HFF-Myc (cell line): ENCODE results near the gene GATAD1.
"Not testable (repeated sequence)": the region's sequence is repeated elsewhere in the genome, so short reads cannot be mapped to it uniquely, and the experiment has no call there.

ENCODE experiments used
- DNase-seq: peaks from one replicate; pipeline ENCODE4 v3.0.0-alpha.2; 2011; ENCODE audit warnings: low read depth; ENCODE audit errors: extremely low read depth
- H3K4me3 ChIP-seq: replicated peaks from 2 replicates; pipeline ENCODE4 v1.5.1; 2011; ENCODE audit warnings: low read depth, mild to moderate bottlenecking, control low read depth, low read length
- TF ChIP-seq, protein P1 (sequence below): IDR thresholded peaks from 2 replicates; pipeline ENCODE4 v1.5.1; 2012; ENCODE audit warnings: mild to moderate bottlenecking, low read depth, low read length, control low read depth; ENCODE audit errors: missing control alignments

The GATAD1 gene

DNA sequence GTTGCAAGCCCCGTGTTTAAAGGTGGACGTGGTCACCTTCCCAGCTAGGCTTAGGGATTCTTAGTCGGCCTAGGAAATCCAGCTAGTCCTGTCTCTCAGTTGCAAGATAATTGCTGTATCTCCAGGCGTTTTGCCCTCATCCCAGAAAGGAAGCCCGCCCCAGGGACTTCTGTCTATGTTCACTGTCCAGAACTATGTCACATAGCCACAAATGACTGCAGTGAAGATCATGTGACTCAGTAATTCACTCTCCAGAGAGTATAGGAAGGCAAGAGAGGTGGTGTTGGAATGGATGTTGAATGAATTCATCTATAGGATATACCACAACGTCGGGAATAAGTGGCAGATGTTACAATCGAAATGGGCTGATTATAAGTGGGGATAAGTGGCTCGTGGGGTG lies 30.8 kb downstream of the GATAD1 start:
- no peak overlapping the region for H3K4me3 ChIP-seq
- TF ChIP-seq, protein P1, sequence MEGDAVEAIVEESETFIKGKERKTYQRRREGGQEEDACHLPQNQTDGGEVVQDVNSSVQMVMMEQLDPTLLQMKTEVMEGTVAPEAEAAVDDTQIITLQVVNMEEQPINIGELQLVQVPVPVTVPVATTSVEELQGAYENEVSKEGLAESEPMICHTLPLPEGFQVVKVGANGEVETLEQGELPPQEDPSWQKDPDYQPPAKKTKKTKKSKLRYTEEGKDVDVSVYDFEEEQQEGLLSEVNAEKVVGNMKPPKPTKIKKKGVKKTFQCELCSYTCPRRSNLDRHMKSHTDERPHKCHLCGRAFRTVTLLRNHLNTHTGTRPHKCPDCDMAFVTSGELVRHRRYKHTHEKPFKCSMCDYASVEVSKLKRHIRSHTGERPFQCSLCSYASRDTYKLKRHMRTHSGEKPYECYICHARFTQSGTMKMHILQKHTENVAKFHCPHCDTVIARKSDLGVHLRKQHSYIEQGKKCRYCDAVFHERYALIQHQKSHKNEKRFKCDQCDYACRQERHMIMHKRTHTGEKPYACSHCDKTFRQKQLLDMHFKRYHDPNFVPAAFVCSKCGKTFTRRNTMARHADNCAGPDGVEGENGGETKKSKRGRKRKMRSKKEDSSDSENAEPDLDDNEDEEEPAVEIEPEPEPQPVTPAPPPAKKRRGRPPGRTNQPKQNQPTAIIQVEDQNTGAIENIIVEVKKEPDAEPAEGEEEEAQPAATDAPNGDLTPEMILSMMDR, result no peak
- no peak for DNase-seq

DNA sequence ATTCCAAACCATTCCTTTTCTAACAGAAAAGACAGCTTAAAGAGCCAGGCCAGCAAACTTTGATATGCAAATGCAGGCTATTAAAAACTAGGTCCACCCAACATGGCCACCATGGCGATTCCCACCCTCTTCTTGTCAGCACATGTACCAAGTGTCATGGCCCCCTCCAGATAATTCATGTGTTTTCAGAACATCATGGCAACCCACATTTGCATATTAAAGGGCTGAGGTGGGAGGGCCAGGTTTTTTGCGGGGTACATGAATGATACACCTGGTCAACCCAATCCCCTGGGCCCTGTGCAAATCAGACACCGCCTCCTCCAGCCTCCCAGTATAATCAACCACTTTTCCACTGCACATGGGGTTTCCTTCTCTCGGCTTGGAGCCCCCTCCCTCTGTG lies 31.4 kb downstream of the GATAD1 start:
- TF ChIP-seq, protein P1, result no peak
- H3K4me3 ChIP-seq, result no peak overlapping the region
- no peak for DNase-seq

DNA sequence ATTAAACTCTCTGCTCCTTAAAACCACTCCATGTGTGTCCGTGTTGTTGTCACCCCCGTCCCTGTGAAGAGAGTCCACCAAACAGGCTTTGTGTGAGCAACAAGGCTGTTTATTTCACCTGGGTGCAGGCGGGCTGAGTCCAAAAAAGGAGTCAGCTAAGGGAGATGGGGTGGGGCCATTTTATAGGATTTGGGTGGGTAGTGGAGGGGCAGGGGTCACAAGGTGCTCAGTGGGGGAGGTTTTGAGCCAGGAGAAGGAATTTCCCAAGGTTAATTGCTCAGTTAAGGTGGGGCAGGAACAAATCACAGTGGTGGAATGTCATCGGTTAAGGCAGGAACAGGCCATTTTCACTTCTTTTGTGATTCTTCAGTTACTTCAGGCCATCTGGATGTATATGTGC lies 31.9 kb downstream of the GATAD1 start:
- not testable (repeated sequence) for DNase-seq, H3K4me3 ChIP-seq

DNA sequence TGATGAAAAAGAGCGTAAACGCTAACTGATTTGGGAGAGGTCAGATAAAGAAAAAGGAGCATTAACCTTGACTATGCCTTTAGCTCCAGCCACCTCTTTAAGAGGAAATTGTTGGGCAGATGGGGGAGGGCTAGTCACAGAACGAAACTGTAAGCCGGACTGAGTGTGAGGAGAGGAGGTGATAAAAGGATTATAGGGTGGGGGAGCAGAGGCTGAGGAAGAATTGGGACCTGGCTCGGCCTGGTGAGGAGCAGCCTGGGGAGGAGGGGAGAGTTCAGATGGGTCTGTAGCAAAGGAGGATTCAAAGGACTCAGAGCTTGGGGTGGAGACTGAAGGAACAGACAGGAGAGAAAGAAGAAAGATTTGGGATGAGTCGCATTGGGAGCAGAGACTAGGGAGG lies 36.3 kb downstream of the GATAD1 start:
- not testable (repeated sequence) for H3K4me3 ChIP-seq, DNase-seq

DNA sequence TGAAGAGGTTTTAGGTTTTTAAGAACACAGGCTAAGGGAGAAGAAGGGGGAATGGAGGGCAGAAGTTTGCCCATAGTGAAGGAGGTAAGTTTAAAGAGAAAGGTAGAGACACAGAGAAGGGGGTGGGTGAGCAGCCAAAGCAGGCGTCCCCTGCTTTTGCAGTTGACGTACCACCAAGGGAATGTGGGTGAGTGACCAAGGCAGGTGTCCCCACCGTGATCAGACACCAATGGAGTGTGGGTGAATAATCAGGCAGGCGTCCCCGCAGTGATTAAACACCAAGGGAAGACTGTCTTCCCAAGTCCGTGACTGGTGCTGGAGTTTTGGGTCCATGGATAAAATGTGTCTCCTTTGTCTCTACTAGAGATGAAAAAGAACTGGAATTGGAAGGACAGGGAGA lies 36.9 kb downstream of the GATAD1 start:
- H3K4me3 ChIP-seq, DNase-seq: not testable (repeated sequence)

DNA sequence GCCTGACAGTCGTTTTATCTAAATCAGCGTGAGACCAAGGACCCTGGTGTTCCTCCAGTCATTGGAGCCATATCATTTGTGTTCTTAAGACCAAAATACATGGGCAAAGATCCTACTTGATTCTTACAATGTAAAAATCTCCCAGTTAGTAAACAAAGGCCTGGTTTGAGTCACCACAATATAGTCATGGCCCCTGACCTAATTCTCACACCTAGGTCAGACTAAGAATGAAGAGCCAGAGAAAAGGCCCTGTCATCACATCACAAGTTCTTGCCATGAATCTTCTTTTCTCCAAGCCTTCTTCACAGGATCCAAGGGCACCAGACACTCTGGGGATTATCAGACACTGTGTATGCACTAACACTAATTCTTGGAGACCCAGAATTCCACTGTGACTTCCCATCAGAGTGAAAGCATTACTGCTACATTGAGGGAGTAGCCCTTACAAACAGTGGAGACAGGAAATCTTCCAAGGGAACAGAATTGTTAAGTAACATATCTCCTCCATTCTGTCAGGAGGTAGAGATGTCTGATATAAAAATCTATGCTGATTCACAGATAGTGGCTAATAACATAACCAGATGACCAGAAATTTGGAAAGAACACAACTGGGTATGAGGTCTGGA lies 38.1 kb downstream of the GATAD1 start:
- TF ChIP-seq, protein P1, result no peak
- no peak for DNase-seq
- H3K4me3 ChIP-seq, result no peak overlapping the region

DNA sequence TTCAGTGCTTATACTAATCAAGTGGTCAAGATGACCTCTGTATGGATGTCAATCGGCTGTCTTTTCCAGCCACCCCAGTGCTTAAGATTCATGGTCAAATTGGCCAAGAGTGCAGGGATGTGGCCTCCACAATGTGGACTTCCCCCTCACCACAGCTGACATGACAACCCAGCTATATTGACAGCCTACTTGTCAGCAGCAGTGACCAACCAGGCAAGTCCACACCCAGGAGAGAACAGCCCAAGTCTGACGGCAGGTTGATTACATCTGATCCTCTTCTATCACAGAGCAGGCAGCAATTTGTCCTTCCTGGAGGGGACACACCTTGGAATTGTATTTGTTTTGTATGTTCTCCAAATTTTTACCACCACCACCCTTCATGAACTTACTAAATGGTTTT lies 38.7 kb downstream of the GATAD1 start:
- TF ChIP-seq, protein P1, result no peak
- DNase-seq, result no peak
- no peak overlapping the region for H3K4me3 ChIP-seq

DNA sequence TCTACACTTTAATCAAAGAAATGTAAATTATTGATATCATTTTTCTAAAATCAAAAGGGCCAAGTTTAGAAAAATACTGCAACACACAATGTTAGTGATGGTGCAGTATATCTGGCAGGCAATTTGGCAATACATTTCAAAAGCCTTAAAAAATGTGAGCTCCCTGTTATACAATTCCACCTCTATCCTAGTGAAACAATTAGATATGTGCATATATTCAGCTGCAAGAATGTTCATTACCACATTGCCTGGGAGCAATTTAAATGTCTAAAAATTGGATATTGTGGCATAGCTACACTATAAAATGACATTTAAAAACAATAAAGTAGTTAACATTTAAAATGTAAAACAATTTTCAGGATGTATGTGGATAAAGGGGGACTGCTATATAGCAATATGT lies 40.5 kb downstream of the GATAD1 start:
- no peak overlapping the region for H3K4me3 ChIP-seq
- TF ChIP-seq, protein P1, result no peak
- DNase-seq, result no peak
